H1 (cell line): ENCODE results near the gene TLK2. TPM values are rescaled to one million over a fixed set of nuclear protein-coding genes. Genes with fewer than 3 reads are reported as not detected.

Experiments
- CTCF ChIP-seq, 3 experiments: IDR thresholded peaks; 1 replicate in 2 of 3; 2 replicates in 1 of 3; pipeline versions ENCODE4 v1.5.1 to v1.6.1; 2011; ENCODE audit warnings: low read length in 3 of 3, mild to moderate bottlenecking in 3 of 3, inconsistent platforms in 2 of 3, low read depth in 1 of 3, moderate library complexity in 1 of 3; ENCODE audit not compliant: insufficient read depth in 1 of 3; ENCODE audit errors: control extremely low read depth in 1 of 3
- GABPA ChIP-seq: IDR thresholded peaks from 2 replicates; pipeline ENCODE4 v1.6.1; 2011; ENCODE audit warnings: mild to moderate bottlenecking, low read length, moderate library complexity, borderline replicate concordance; ENCODE audit not compliant: insufficient read depth
- RXRA ChIP-seq: IDR thresholded peaks from 2 replicates; pipeline ENCODE4 v1.6.1; 2011; ENCODE audit warnings: low read depth, mild to moderate bottlenecking, low read length, moderate library complexity; ENCODE audit not compliant: insufficient read depth
- SAP30 ChIP-seq: fragments of 300-600 bp; sonication (generic); IDR thresholded peaks from 2 replicates; pipeline ENCODE4 v1.7.1; 2012; ENCODE audit warnings: low read length, moderate library complexity, mild to moderate bottlenecking, inconsistent platforms; ENCODE audit not compliant: insufficient read depth, insufficient replicate concordance
- SP4 ChIP-seq: IDR thresholded peaks from 2 replicates; pipeline ENCODE4 v1.6.1; 2012; ENCODE audit warnings: low read length, inconsistent platforms
- TAF1 ChIP-seq: IDR thresholded peaks from 2 replicates; pipeline ENCODE4 v1.6.1; 2011; ENCODE audit warnings: mild to moderate bottlenecking, low read depth, low read length
- polyA plus RNA-seq, 7 experiments: library from polyadenylated mRNA; depleted of rRNA in 3 of 7; stranded (reverse) in 5 of 7; unstranded in 2 of 7; fragments of >200 nt in 5 of 7; fragments of 200-250 nt in 2 of 7; gene quantifications; 1 replicate in 5 of 7; 2 replicates in 1 of 7; 4 replicates in 1 of 7; pipeline versions ENCODE4 v1.2.1 to v1.2.3, GENCODE V29; 2011 to 2013; ENCODE audit warnings: missing spikeins in 2 of 7, mixed read lengths in 2 of 7
- total RNA-seq: library from RNA; stranded (reverse); fragmentation: NEBNext Ultra II Directional; extraction: Animal tissue kit (Norgen Biotek cat#: 25700); gene quantifications from 2 replicates; pipeline ENCODE4 v1.2.1, GENCODE V29; 2021

TLK2 gene
- total and polyA plus RNA-seq, 2 of the 8 experiments (the other 6 are each of a cell fraction or from before 2014, with no cell fraction given), result 43.1 to 59.9 TPM

GRCh38 chr17:62562656-62563055, 84.0 kb downstream of the TLK2 start (continued):
- TF ChIP-seq SP4 (no peak), RXRA (no peak), TAF1 (no peak), SAP30 (no peak), CTCF (IDR thresholded peaks at IDR 0.05; ENCODE audit: control extremely low read depth in 1 of 3, insufficient read depth in 1 of 3, low read depth in 1 of 3, low read length in 3 of 3) (no peak), GABPA (no peak)
